PC-9 (cell line): ENCODE data around the gene MYO1F. TPM values are rescaled to one million over a fixed set of nuclear protein-coding genes. Genes with fewer than 3 reads are reported as not detected.

Experiments used
- BruUV-seq: library from RNA; stranded (reverse); fragments of 400-500 nt; replicated peaks from 2 replicates; lab custom pipeline; 2021; lab: Mats Ljungman, UMichigan
- CTCF ChIA-PET: fragments of 300-600 bp; sonication (Branson Sonifier 250); formaldehyde crosslinking; loops from one replicate; lab custom pipeline; 2022; ENCODE audit warnings: antibody characterized with exemption; lab: Charles Lee
- POLR2A ChIA-PET: fragments of 300-600 bp; sonication (Branson Sonifier 250); formaldehyde crosslinking; loops from one replicate; lab custom pipeline; 2022; ENCODE audit warnings: antibody characterized with exemption; ENCODE audit not compliant: unreplicated experiment; lab: Charles Lee
- DNase-seq, 2 experiments: peaks; one replicate each; pipeline versions ENCODE4 v3.0.0 to v3.0.0-alpha.2; 2015 to 2022; ENCODE audit warnings: mixed read lengths in 1 of 2
- H2AFZ ChIP-seq: fragments of 200-600 bp; sonication (generic); 2 replicates; pipeline ENCODE4 v1.8.1; 2017; ENCODE audit warnings: antibody characterized with exemption
- H3F3A ChIP-seq: fragments of 200-600 bp; sonication (generic); 2 replicates; pipeline ENCODE4 v1.8.1; 2017; ENCODE audit warnings: antibody characterized with exemption, mild to moderate bottlenecking, low read depth; ENCODE audit not compliant: insufficient read depth
- H3K27ac ChIP-seq: fragments of 200-600 bp; sonication (generic); 2 replicates; pipeline ENCODE4 v1.6.1; 2016; ENCODE audit warnings: mixed run types
- H3K27me3 ChIP-seq: fragments of 200-600 bp; sonication (generic); 2 replicates; pipeline ENCODE4 v1.6.1; 2016; ENCODE audit warnings: low read depth, mixed run types; ENCODE audit not compliant: insufficient read depth
- H3K36me3 ChIP-seq: fragments of 200-600 bp; sonication (generic); 2 replicates; pipeline ENCODE4 v1.6.1; 2016; ENCODE audit warnings: low read depth, mixed run types
- H3K4me1 ChIP-seq: fragments of 200-600 bp; sonication (generic); replicated peaks from 2 replicates; pipeline ENCODE4 v1.6.1; 2016; ENCODE audit warnings: mixed run types; ENCODE audit not compliant: insufficient read depth
- H3K4me2 ChIP-seq: fragments of 200-600 bp; sonication (generic); 2 replicates; pipeline ENCODE4 v1.6.1; 2017; ENCODE audit warnings: mixed run types
- H3K4me3 ChIP-seq: fragments of 200-600 bp; sonication (generic); 2 replicates; pipeline ENCODE4 v1.6.1; 2016; ENCODE audit warnings: mixed run types
- H3K79me2 ChIP-seq: fragments of 200-600 bp; sonication (generic); 2 replicates; pipeline ENCODE4 v1.6.1; 2017; ENCODE audit warnings: low read depth, mixed run types
- H3K9me2 ChIP-seq: fragments of 200-600 bp; sonication (generic); 2 replicates; pipeline ENCODE4 v1.8.1; 2017; ENCODE audit warnings: mild to moderate bottlenecking; ENCODE audit not compliant: insufficient read depth
- H3K9me3 ChIP-seq: fragments of 200-600 bp; sonication (generic); 2 replicates; pipeline ENCODE4 v1.8.1; 2016; ENCODE audit warnings: low read depth; ENCODE audit not compliant: insufficient read depth
- H4K20me1 ChIP-seq: fragments of 200-600 bp; sonication (generic); 2 replicates; pipeline ENCODE4 v1.8.1; 2017; ENCODE audit not compliant: insufficient read depth
- EZH2 ChIP-seq: fragments of 200-600 bp; sonication (generic); IDR thresholded peaks from 2 replicates; pipeline ENCODE4 v1.8.0; 2017; ENCODE audit warnings: antibody characterized with exemption, low read depth
- intact Hi-C: fragments of 100-400 bp; cut with micrococcal nuclease; formaldehyde crosslinking; loops from one replicate; pipeline ENCODE4 v1.10.0; 2022; ENCODE audit not compliant: unreplicated experiment
- total RNA-seq: library from RNA; stranded (reverse); gene quantifications from 2 replicates; pipeline ENCODE4 v1.2.3, GENCODE V29; 2021
- TF ChIP-seq, protein P1 (sequence below): fragments of 200-600 bp; sonication (generic); conservative IDR thresholded peaks from 2 replicates; pipeline ENCODE4 v1.6.1; 2017; ENCODE audit warnings: mixed run types, antibody characterized with exemption, mild to moderate bottlenecking, moderate library complexity

Gene MYO1F
- total RNA-seq, 1 experiment from 2014 or later = 1.3 TPM

- intact Hi-C loops = no loop called here
- CTCF ChIA-PET = no interaction called here
- no peaks in the 10 kb centered on the region for H3K9me2 ChIP-seq
Measured at GRCh38 chr19:8490873-8491272, 86.4 kb downstream of the MYO1F start.

DNA sequence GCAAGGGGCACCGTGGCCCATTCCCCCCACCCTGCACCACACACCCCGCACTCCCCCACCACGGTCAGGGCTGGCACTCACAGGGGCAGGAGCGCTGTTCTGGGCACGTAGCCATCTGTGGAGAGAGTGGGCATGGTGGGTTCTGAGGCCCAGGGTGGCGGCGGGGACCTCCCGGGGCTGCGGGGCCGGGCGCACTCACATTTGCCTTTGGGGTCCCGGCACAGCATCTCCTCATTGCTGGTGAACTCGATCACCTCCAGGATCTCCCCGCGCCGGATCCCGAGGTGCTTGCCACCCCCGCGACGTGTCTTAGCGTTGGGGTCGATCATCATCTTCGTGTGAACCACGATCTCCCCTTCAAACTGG, 86.9 kb downstream of the MYO1F start:
- CTCF ChIA-PET = no interaction called here
- no TSS peak for BruUV-seq
- Histone ChIP-seq H3K4me3 (no peak overlapping the region), H3K4me1 (no peaks in the 10 kb centered on the region), H3K9me2 (no peaks in the 10 kb centered on the region), H3K36me3 (peaks cover 10% of the 10 kb centered on the region; the same call in 1 of the 2 replicates), H3K79me2 (0 out of 2 replicates have a peak, but pooled peaks cover 3% of the 10 kb centered on the region), H4K20me1 (peaks cover 37% of the 10 kb centered on the region), H3K27me3 (no peaks in the 10 kb centered on the region), H3K9me3 (no peaks in the 10 kb centered on the region), H3K27ac (no peak overlapping the region), H3K4me2 (no peak overlapping the region), H2AFZ (no peak overlapping the region), H3F3A (peaks cover 30% of the 10 kb centered on the region; the same call in 1 of the 2 replicates)
- DNase-seq = no peak
- POLR2A ChIA-PET = no interaction called here
- intact Hi-C loops = no loop called here
- TF ChIP-seq, protein P1, sequence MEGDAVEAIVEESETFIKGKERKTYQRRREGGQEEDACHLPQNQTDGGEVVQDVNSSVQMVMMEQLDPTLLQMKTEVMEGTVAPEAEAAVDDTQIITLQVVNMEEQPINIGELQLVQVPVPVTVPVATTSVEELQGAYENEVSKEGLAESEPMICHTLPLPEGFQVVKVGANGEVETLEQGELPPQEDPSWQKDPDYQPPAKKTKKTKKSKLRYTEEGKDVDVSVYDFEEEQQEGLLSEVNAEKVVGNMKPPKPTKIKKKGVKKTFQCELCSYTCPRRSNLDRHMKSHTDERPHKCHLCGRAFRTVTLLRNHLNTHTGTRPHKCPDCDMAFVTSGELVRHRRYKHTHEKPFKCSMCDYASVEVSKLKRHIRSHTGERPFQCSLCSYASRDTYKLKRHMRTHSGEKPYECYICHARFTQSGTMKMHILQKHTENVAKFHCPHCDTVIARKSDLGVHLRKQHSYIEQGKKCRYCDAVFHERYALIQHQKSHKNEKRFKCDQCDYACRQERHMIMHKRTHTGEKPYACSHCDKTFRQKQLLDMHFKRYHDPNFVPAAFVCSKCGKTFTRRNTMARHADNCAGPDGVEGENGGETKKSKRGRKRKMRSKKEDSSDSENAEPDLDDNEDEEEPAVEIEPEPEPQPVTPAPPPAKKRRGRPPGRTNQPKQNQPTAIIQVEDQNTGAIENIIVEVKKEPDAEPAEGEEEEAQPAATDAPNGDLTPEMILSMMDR = no peak
- no peak for TF ChIP-seq EZH2

More at GRCh38 chr19:8490873-8491272, 86.4 kb downstream of the MYO1F start:
- Histone ChIP-seq H3K36me3 (peaks cover 5% of the 10 kb centered on the region; the same call in 1 of the 2 replicates), H4K20me1 (peaks cover 32% of the 10 kb centered on the region), H3K9me3 (no peaks in the 10 kb centered on the region), H2AFZ (no peak overlapping the region), H3F3A (peaks cover 30% of the 10 kb centered on the region; the same call in 1 of the 2 replicates), H3K4me3 (no peak overlapping the region), H3K27ac (no peak overlapping the region), H3K4me1 (no peaks in the 10 kb centered on the region), H3K4me2 (no peak overlapping the region), H3K79me2 (no peaks in the 10 kb centered on the region), H3K27me3 (no peaks in the 10 kb centered on the region)
- POLR2A ChIA-PET = no interaction called here
- no TSS peak for BruUV-seq
- TF ChIP-seq EZH2 = no peak
- TF ChIP-seq, protein P1 = no peak
- no peak for DNase-seq

DNA sequence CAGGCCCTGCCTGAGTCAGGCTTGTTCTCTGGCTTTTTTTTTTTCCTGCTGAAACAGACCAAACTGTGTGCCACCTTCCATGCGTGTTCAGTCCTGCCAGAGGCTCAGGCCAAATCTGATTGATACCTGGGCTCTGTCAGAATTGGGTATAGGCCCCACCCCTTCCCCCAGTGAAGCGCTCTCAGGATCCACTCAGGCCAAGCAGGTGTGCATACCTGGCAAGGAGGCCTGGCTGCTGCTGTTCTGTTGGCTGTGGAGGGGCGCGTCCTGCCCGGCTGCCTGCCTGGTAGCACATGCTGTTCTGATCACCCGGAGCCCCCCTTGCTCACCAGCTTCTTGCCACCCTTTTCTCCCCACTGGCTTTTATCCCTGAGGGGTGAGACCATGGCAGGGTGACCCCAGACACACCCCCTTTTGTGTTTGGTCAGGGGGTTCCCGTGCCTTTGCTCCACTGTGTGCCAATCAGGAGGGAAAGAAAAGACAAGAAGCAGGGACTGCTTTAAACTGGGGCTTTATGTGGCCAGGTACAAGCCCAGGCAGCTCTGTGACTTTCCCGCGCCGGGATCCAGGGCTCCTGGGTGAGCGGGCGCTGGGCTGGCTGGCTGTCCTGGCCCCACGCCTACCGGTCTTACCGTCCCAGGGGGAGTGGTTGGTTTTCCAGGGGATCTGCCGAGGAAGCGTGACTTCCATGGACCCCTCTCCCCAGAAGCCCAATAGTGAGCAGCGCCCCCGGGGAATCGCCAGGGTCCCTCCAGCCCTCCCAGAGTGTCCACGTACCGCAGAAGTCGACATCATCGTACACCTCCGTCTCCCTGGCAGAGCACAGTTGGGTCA, 87.5 kb downstream of the MYO1F start:
- CTCF ChIA-PET = no interaction called here
- no peak overlapping the region for H3K27ac ChIP-seq
- H3K79me2 ChIP-seq = peaks cover 9% of the 10 kb centered on the region; the same call in 1 of the 2 replicates
- no peaks in the 10 kb centered on the region for H3K9me3 ChIP-seq
- H3F3A ChIP-seq = peaks cover 36% of the 10 kb centered on the region; the same call in 1 of the 2 replicates
- TF ChIP-seq, protein P1 = no peak
- no peak for TF ChIP-seq EZH2
- peaks cover 16% of the 10 kb centered on the region for H3K36me3 ChIP-seq
- DNase-seq = no peak
- H2AFZ ChIP-seq = no peak overlapping the region
- POLR2A ChIA-PET = no interaction called here
- no peaks in the 10 kb centered on the region for H3K27me3 ChIP-seq
- no peak overlapping the region for H3K4me3 ChIP-seq
- H4K20me1 ChIP-seq = peaks cover 43% of the 10 kb centered on the region
- no peaks in the 10 kb centered on the region for H3K4me1 ChIP-seq
- H3K4me2 ChIP-seq = no peak overlapping the region
- no peaks in the 10 kb centered on the region for H3K9me2 ChIP-seq
- intact Hi-C loops = loop anchor here (10.0 kb wide), 1 partner anchor 75 kb away; the partner anchor contains the start of gene MARCHF2
- BruUV-seq = no TSS peak
